ENCODE results near the gene LIG1. TPM values are rescaled to one million over a fixed set of nuclear protein-coding genes. Genes with fewer than 3 reads are reported as not detected.
A peak's percentile ranks its signal among the peaks of the same experiment; 100 is the strongest.

LIG1 gene
- total and polyA plus RNA-seq, 8 donors = 26.7 to 72.1 (median 61.9) TPM

DNA sequence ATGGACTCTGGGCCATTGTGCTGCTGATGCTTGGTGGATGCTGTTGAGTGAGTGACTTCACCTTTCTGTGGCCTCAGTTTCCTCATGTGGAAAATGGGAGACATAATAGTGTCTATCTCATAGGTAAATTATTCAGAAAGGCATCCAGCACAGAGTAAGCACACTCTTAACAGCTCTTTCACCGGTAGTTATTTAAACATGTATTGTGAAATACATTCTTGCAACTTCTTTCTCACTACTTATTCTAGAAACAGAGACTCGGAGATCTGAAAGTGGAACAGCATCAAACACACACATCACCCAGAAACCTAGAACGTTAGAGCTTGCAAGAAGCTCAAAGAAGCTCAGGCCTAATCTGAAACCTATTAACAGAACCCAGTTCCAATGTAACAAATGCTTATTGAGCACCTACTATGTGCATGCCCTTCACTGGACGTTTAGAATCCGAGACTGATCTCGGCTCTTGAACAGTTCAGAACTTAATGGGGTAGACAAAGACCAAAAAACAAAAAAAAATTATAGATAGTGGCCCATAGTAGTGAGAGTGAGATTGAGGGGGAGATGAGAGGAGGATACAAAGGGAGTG lies 4.4 kb upstream of the LIG1 start:
- ATAC-seq (no peak), DNase-seq (no peak)
- peaks cover 0 to 31% of the 10 kb centered on the region in 2 donors for H3K36me3 ChIP-seq
- no peaks in the 10 kb centered on the region for H3K9me3 ChIP-seq
- H3K4me1 ChIP-seq = peaks cover 7 to 19% of the 10 kb centered on the region in 2 donors
- no peak overlapping the region for H3K27ac ChIP-seq
- H3K4me3 ChIP-seq = no peak overlapping the region
- H3K27me3 ChIP-seq = no peaks in the 10 kb centered on the region
- intact Hi-C loops (cut with DNase I) = no loop called here
- TF ChIP-seq, protein P1, sequence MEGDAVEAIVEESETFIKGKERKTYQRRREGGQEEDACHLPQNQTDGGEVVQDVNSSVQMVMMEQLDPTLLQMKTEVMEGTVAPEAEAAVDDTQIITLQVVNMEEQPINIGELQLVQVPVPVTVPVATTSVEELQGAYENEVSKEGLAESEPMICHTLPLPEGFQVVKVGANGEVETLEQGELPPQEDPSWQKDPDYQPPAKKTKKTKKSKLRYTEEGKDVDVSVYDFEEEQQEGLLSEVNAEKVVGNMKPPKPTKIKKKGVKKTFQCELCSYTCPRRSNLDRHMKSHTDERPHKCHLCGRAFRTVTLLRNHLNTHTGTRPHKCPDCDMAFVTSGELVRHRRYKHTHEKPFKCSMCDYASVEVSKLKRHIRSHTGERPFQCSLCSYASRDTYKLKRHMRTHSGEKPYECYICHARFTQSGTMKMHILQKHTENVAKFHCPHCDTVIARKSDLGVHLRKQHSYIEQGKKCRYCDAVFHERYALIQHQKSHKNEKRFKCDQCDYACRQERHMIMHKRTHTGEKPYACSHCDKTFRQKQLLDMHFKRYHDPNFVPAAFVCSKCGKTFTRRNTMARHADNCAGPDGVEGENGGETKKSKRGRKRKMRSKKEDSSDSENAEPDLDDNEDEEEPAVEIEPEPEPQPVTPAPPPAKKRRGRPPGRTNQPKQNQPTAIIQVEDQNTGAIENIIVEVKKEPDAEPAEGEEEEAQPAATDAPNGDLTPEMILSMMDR (IDR thresholded peaks at IDR 0.05) = no peak

GRCh38 chr19:48171710-48172109 lies 1.6 kb upstream of the LIG1 start:
- ATAC-seq (no peak), DNase-seq (peak in 1 of 4 donors; percentile 82)
- intact Hi-C loops (cut with DNase I) = no loop called here
- Histone ChIP-seq H3K36me3 (peaks cover 0 to 31% of the 10 kb centered on the region in 2 donors), H3K9me3 (no peaks in the 10 kb centered on the region), H3K27me3 (no peaks in the 10 kb centered on the region), H3K27ac (no peak overlapping the region), H3K4me1 (peaks cover 7 to 27% of the 10 kb centered on the region in 2 donors), H3K4me3 (peak overlapping the region in 1 of 2 donors; percentile 84)
- TF ChIP-seq, protein P1 (IDR thresholded peaks at IDR 0.05) = no peak

- peak in 1 of 4 donors; percentile 35 for DNase-seq
- peaks cover 7 to 27% of the 10 kb centered on the region in 2 donors for H3K4me1 ChIP-seq
- intact Hi-C loops (cut with DNase I) = no loop called here
Measured at GRCh38 chr19:48170817-48171347, 738 bp upstream of the LIG1 start.

GRCh38 chr19:48169578-48169938 lies 586 bp downstream of the LIG1 start:
- intact Hi-C loops (cut with DNase I) = loop anchor here in 1 of 2 donors (10.0 kb wide), 1 partner anchor 65 kb away; no protein-coding TSS in a partner anchor

More at GRCh38 chr19:48170817-48171347, 738 bp upstream of the LIG1 start:
- H3K27ac ChIP-seq = peak overlapping the region; percentile 91
- H3K4me3 ChIP-seq = peak overlapping the region; percentile 84 to 87
- no peaks in the 10 kb centered on the region for H3K9me3 ChIP-seq
- H3K27me3 ChIP-seq = no peaks in the 10 kb centered on the region
- no peak for ATAC-seq
- TF ChIP-seq, protein P1 (IDR thresholded peaks at IDR 0.05) = no peak
- H3K36me3 ChIP-seq = peaks cover 0 to 31% of the 10 kb centered on the region in 2 donors

DNA sequence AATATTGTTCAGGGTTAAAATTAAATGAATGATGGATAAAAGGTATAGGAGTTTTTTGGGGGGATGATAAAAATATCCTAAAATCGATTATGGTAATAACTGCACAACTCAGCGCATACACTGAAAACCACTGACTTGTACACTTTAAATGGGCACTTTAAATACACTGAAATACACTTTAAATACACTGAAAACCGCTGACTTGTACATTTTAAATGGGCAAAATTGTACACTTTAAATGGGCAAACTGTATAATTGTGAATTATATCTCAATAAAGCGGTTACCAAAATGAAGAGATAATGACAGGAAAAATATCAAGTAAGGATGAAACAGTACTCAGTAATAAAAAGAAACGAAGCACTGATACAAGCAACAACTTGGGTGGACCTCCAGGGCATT lies 1.5 kb downstream of the LIG1 start:
- no peak for ATAC-seq
- Histone ChIP-seq H3K4me3 (no peak overlapping the region), H3K27ac (no peak overlapping the region), H3K27me3 (no peaks in the 10 kb centered on the region), H3K36me3 (peaks cover 0 to 27% of the 10 kb centered on the region in 2 donors), H3K4me1 (peaks cover 7 to 21% of the 10 kb centered on the region in 2 donors), H3K9me3 (no peaks in the 10 kb centered on the region)
- TF ChIP-seq, protein P1 (IDR thresholded peaks at IDR 0.05) = no peak
- intact Hi-C loops (cut with DNase I) = loop anchor here in 1 of 2 donors (10.0 kb wide), 1 partner anchor 64 kb away; no protein-coding TSS in a partner anchor
- DNase-seq = no peak

More at GRCh38 chr19:48169578-48169938, 586 bp downstream of the LIG1 start:
- DNase-seq (peak in 3 of 4 donors; percentile 52 to 94 (median 85)), ATAC-seq (peak; percentile 77)
- H3K27ac ChIP-seq = peak overlapping the region; percentile 91
- H3K27me3 ChIP-seq = no peaks in the 10 kb centered on the region
- H3K4me1 ChIP-seq = peaks cover 7 to 21% of the 10 kb centered on the region in 2 donors
- TF ChIP-seq, protein P1 (IDR thresholded peaks at IDR 0.05) = no peak
- peak overlapping the region; percentile 84 to 87 for H3K4me3 ChIP-seq
- H3K9me3 ChIP-seq = no peaks in the 10 kb centered on the region
- H3K36me3 ChIP-seq = peaks cover 0 to 28% of the 10 kb centered on the region in 2 donors
